GM21717 (cell line): ENCODE measurements around the gene LEO1.

Source experiments
- ATAC-seq: cut with Tn5 transposase; IDR thresholded peaks from one replicate; pipeline ENCODE4 v1.9.1; 2021; ENCODE audit warnings: mild to moderate bottlenecking, moderate library complexity; ENCODE audit not compliant: unreplicated experiment

The LEO1 gene

DNA sequence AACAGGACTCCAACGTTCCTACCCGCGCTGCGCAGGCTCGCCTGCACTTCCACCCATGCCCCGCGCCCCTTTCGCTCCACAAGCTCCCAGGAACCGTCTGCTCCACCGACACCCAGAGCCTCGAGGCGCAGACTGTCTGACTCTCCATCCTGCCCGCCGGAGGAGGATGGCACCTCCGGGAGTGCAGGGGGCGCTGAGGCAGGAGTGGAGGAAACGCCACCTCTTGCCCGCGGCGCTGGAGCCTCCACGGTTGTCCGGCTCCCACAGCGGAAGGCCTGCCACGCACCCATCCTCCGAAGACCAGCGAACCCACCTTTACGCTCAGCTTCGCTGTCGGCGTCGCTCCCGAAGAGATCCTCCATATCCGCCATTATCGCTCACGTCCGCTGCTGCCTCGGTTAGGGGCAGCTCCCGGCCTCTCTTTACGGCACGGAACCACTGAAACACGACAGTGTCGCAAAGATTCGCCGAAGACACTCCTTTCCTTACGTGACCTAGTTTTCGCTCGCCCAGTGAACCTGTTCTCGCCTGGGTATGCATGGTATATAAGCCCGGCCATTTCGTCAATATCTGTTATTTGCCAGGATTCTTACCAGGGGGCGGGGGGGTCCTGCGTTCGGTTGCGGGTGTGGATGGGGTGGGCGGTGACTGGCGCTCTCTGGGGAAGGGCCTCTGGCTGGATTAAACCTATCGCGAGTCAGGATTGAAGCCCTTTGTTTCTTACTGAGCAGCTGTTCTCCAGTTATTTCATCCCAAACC lies at the start of gene LEO1:
LEO1 (minus strand) TSS at position 404 of the 759 bp plus-strand sequence; CDS start at position 371, 33 bp downstream.
- ATAC-seq, result peak; percentile 81

DNA sequence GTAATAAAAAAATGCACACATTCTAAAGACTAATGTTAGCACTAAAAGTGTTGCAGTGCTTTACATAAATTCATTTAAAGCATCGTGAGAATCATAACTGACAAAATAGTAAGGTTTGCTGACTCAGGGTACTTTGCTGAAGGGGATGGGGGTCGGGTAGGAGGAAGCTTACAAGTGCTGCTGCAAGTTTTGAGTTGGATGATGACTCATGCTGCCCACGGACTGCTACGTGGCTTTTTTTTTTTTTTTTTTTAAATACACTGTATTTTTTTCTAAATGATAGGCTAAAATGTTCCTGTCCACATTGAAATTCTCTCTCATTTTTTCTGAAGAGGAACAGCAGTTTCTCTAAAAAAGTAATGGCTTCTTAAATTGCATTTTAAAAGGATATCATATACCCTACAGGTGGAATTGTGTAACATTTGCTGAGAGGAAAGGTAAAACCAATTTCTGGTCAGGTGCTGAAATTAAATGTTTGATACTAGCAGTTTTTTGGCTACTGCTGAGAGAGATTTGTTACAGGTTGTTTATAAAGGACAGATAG lies 49.6 kb upstream of the LEO1 start:
- no peak for ATAC-seq

DNA sequence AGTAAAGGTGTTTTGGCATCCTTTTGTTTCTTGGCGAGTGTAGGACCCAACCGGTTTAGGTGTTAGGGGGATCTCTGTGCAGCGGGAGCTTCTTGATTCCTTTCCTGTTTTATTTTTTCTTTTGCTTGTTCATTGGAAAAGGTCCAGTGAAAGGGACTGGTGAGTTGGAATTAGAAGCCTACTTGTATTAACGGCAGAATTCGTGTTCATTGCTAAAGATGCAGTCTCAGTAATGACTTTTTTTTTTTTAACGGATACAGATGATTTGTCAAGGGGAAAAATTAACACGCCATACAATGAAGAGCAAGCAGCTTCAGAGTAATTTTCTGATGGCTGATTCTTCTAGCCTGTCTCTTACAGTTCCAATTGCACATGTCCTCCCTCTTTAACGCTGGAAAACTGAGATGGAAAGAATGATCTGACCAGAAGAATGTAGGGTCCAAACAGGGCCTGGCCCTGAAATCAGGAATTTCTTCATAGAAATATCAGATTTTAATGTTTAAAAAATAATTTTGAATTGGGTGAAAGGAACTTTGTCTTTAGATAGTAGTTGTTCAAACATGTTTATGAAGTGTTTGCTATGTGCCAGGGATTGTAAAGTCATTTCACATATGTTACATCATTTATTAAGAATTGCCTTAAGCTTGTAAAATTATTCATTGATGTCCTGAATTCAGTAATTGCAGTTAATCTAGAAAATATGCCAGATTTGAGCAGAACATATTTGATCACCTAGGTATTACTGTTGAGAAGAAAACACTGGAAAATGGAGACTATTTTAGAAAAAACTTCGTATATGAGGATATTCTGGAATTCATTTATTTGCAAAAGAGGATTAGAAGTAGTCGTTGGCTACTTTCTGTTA lies 48.9 kb upstream of the LEO1 start:
- ATAC-seq, result no peak

DNA sequence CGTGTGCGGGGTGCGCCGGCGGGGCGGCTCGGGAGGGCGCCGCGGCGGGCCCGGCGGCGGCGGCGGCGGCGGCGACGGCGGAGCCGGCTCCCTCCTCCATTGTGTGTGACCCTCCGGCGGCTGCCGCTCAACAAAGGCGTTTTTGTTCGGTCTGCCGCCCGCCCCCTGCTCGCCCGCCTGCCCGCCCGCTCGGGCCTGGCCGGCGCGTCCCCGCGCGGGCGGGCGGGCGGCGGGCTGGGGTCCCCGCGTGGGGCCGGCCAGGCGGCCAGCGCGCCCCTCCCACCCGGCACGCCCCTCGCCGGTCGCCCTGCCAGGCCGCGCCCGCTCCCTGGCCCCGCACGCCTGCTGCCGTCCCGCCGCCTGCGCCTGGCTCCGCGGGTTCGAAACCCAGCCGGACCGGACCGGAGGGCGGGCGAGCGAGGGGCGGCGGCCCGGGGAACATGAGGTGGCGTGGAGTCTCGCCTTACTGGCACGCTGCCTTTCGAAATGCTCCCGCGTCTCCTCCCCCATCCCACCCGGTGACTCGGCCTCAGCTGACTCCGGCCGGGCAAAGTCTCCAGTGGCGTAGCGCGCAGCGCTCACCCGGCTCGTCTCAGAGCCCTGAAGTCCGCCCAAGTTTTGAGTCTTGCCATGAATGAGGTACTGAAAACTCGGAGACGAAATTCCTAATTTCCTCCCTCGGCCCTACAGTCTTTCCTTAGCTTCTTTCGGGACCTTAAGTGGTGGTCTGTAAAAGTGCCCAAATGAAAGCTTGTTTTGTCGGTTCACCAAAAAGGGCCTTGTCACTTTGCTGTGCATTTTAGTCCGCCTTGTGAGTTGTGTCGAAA lies 48.0 kb upstream of the LEO1 start:
- ATAC-seq, result peak; percentile 44

DNA sequence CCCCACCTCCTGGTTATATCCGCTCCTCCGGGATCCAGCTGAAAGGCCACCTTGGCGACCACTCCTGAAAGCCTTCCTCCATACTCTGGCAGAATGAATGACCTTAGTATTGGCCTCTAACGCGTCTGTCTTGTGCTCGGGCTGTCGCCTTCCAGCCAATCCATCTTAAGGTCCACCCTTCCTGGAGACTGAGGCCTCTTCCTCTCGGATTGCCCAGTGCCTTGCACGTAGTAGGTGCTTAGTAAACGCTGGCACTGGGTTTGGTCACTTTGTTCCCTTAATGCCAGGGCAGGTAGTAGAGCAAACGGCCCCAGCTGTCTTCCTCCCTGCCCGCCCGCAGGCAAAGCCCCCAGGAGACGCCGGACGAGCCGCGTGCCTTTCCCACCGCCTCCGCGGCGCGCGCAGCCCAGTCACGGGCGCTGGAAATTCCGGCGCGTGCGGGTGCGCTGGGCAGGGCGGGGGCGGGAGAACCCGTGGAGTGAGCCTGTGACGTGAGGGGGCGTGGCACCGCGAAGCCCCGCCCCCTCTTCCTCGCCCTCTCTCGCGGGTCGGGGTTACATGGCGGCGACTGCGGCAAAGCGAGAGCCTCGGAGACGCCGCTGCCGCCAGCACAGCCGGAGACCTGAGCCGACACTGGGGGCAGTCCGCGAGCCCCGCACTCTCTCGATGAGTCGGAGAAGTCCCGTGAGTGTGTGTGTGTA lies 47.3 kb upstream of the LEO1 start, which contains the start of gene MAPK6:
MAPK6 (plus strand) TSS at position 527 of the 701 bp plus-strand sequence. CDS start 27,242 bp downstream, outside the sequence.
- ATAC-seq, result peak; percentile 68

DNA sequence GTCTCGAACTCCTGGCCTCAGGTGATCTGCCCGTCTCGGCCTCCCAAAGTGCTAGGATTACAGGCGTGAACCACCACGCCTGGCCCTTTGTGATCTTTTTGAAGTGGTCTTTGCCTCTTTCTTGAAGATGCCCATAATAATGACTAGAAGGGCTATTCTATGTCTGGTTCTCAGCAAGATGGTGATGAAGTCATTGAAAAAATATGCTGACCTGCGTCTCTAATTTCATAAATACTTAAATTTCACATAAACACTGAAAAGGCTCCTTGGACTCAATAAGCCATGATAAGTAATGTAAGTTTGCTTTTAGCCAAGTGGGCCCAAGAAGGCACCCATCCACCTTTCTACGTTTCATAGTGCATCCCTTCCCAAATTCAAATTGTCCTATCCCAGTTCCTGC lies 46.7 kb upstream of the LEO1 start:
- no peak for ATAC-seq

DNA sequence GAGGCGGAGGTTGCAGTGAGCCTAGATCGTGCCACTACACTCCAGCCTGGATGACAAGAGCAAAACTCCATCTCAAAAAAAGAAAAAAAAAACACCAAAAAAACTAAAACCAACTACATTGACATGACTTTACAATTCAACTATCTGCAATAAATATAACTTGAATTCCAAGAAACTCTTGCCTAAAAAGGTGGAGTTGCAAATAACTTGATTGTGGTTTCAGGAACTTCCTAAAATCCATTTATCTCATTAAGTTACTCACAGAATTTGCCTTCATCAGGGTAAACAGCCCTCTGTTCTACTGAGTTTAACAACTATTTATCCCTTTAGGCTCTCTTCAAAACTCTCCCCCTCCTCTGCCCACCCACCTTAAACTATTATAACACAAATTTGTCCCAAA lies 44.7 kb upstream of the LEO1 start:
- ATAC-seq, result no peak

DNA sequence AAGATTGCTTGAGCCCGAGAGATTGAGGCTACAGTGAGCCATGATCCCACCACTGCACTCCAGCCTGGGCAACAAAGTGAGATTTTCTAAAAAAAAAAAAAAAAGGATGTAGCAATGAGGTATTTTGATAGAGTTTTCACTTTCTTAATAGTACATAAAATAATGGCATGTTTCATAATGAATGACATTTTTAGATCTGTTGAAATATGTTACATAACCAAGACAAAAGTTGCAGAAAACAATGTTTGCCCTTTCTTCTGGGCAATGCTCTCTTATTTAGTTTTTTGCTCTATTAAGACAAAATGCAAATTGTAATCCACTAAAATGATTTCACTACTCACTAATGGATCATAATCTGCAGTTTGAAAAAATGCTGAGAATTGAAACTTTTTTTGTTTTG lies 43.0 kb upstream of the LEO1 start:
- no peak for ATAC-seq

DNA sequence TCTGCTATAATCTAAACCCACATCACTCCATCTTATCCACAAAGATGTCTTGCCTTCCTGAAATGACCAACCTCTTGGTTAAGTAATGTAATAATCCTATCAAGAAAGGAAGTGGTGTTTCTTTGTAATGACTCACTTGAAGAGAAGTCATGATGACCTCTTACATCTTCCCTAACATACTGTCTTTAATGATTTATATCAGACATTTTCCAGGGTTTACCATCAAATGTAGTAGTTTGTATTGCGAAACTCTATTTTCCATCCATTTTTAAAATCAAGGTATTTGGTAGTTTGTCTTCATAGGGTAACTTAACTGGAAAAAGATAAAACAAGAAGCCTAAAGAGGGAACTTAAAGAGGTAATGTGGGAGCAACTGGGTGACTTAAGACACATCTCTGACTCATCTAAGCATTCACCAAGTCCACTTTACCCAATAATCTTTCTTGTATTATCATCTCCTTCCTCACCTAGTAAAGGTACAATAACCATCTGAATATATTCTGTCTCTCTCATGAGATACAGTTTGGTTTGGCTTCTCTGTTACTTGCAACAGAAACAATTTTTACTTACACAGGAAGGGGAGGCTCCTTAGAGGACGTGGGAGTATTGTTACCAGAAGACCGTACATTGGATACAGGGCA lies 41.7 kb upstream of the LEO1 start:
- peak; percentile 43 for ATAC-seq

DNA sequence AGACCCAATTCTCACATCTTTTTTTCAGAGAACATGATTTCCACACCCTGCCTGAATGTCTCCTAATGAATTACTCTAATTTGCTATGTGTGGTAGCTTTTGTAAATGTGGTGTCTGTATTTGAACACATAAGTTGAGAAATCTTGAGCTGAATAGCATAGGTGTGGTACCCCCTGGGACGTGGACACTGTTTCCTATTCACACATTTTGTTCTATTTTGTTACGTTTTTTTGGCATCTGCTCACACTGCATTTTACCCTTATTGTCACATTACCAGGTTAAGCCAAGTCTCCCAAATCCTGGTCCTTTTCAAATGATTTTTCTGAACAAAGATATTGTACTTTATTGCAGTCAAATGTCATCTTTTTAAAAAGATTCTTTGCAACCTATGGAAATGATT lies 40.6 kb upstream of the LEO1 start:
- no peak for ATAC-seq

DNA sequence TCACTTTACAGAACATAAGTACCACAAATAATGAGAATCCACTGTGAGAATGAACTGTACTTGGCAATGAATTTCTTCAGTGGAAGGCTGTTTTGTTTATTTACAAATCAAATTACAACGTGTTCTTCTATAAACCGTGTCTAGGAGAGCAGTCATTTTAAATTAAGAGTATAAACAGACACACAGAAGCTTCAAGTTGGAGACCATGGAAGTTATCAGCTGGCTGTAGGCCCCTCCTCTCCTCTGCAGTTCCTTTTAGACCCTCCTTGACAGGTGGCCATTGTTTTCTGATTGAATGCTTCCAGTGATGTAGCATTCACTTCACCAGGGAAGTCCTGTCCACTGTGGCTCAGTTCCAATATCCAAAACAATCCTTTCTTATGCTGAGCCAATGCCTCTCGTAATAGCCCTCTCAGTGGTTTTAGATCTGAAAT lies 40.1 kb upstream of the LEO1 start:
- ATAC-seq, result no peak

DNA sequence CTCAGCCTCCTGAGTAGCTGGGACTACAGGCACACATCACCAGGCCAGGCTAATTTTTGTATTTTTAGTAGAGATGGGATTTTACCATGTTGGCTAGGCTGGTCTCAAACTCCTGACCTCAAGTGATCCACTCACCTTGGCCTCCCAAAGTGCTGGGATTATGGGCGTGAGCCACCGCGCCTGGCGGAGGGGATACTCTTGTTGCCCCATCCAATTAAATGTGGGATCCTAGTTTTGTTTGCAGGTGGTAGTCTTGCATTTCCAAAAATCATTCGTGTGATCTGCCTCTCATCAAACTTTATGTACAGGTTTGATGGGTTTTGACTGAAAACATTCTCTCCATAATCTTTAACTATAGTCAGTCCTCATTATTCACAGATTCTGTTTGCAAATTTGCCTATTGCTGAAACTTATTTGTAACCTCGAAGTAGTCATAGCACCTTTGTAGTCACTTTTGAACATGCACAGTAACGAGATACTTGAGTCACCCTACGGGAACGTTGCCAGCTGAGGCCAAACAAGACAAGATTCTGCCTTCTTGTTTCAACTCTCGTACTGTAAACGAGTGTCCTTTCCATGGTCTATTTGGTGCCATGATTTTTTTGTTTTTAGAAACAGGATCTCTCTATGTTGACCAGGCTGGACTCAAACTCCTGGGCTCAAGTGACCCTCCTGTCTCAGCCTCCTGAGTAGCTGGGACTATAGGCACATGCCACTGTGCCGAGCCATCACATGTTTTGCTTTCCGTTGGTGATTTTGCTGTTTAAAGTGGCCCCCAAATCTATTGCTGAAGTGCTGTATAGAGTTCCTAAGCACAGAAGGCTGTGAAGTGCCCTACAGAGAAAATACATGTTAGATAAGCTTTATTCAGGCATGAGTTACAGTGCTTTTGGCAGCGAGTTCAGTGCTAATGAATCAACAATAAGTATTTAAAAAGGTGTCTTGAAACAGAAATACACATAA lies 39.3 kb upstream of the LEO1 start:
- ATAC-seq, result no peak

DNA sequence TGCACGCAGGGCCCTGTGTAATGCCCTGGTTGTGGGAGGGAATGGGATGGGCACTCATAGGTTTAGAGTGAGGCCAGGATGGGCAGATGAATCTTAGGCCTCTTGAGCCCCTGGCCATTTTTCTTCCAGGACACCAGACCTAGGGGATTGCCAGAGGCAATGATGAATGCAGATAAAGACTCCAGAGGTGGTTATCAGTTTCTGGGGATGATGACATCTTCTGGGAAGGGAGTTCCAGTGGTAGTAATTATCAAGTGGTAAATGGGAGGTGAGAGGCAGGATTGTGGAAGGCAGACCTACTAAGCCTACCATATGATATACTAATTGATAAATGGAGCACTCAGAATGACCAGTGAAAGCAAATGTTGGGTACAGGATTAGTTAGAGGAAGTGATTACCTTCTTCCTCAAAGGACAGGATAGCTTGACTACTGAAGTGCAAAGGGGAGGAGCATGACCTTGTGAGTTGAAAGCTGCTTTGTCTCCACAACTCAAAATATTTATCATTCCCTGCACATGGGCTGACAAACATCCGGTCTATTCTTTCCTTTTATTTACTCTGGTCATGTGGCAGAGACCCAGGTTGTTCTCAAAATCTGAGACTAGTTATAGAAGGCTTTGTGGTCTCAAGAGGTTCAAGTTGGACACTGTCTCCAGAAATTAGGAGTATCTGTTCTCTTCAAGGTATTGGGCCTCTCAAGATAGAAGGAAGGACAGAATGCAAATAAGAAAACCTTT lies 37.3 kb upstream of the LEO1 start:
- no peak for ATAC-seq

DNA sequence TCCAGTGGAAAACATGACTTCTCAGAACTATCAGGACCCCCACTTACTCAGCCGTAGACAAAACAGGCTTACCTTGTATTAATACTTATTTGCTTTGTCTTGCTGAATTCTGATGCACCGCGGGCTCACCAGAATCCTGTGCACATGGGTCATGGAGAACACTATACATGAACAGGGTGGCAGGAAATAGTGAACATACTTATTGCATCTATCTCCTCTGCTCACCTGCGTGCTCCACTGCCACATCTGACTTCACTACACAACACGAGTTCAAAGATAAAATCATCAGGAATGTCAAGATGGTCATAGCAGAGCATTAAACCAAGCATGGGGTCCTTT lies 36.8 kb upstream of the LEO1 start:
- ATAC-seq, result no peak

DNA sequence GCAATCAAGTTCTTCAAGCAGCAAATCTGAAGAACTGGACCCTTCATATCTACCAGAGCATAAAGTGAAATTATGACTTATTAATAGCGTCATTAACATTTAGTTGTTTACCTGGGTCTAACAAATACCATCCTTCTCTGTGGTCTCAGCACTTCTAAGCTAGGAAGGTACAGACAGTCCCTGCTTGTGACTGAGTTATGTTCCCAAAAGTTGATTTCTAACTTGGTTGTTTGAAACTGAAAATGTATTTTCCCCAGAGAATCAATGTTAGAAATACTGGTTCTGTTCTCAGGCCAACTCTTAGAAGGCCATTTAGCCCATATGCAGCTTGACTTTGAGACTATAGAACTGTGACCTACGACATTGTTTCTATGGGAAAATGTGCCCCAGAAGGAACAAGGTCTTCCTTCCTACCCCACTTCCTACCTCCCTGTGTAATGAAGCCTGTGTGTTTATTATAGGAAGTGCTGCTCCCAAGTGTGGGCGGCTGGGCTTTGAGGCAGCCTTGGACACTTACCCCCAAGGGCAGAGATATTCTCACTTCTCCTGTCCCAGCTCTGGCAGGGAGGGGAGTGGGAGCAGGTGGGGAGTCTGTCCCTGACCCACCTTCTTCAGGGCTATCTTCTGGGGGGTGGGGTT lies 35.2 kb upstream of the LEO1 start:
- peak; percentile 31 for ATAC-seq

DNA sequence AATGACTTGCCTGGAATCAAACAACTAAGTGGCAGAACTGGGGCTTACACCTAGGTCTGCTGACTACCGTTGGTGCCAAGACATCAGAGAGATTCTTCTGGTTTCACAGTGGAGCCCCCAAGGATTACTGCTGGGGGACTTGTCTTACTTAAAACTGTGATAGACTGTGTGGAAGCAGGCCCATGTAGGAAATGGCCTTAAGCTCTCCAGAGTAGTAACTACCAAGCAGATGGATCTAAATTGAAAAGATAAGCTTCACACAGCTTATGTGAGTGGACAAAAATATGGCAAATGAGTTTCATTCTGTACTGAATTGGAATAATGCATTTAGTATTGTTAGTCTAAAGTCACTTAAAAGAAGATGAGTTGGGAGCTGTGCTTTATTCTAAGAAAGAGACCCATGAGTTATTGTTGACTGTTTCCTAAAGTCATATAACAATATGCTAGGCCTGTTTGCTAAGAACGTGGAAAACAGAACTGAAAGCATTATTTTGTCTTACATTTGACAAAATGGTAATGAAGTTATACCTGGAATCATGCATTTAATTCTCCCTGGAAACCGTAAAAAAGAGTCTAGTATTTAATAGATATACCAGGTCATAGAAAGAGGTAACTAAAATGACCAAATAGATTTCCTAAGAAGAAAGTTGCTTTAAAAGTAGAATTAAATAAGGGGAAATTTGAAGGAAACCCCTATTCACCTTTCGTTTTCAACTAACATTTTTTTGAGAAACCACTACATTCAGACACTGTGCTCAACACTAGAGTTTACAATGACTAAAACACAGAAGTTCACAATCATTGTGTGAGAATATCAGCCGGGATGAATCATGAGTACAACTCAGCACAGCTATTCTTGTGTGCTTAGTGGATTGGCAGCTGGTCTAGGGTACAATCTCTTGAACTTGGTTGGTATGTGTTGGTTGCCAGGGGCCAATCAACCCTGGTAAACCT lies 34.4 kb upstream of the LEO1 start:
- peak; percentile 81 for ATAC-seq
